Motor neuron (in vitro differentiated cells): ENCODE data around the gene GBA2. TPM values are rescaled to one million over a fixed set of nuclear protein-coding genes. Genes with fewer than 3 reads are reported as not detected.
A peak's percentile ranks its signal among the peaks of the same experiment; 100 is the strongest.

Experiments used
- ATAC-seq, 8 experiments: fragments of 200-7000 bp; cut with Tn5 transposase; replicated peaks in 6 of 8; 2 replicates each; pipeline ENCODE4 v1.8.0; 2021; ENCODE audit warnings: mild to moderate bottlenecking in 8 of 8, moderate library complexity in 8 of 8
- H3K27ac ChIP-seq, 2 donors: fragments of 250-450 bp; sonication (Bioruptor Pico); 2 replicates each; pipeline ENCODE4 v1.9.0; 2021; ENCODE audit warnings: antibody characterized with exemption in 2 of 2, mild to moderate bottlenecking in 2 of 2, moderate library complexity in 1 of 2
- H3K4me1 ChIP-seq, 2 donors: fragments of 250-450 bp; sonication (Bioruptor Pico); replicated peaks in 1 of 2; 2 replicates each; pipeline ENCODE4 v1.6.1; 2021; ENCODE audit warnings: antibody characterized with exemption in 2 of 2, mild to moderate bottlenecking in 2 of 2, moderate library complexity in 1 of 2
- H3K4me3 ChIP-seq, 5 donors: fragments of 250-450 bp; sonication (Bioruptor Pico); 2 replicates each; pipeline ENCODE4 v1.9.0; 2021; ENCODE audit warnings: antibody characterized with exemption in 5 of 5, mild to moderate bottlenecking in 5 of 5, moderate library complexity in 4 of 5
- WGBS, 10 experiments: fragments of 450-650 bp; shearing (Covaris generic); methylation state at CpG; one replicate each; pipeline ENCODE4 v1.0.0; 2022; 5-methylcytosine and 5-hydroxymethylcytosine counted together
- in situ Hi-C, 9 experiments: fragments of 400-800 bp; cut with MboI; loops; one replicate each; pipeline ENCODE4 v1.15.0; 2021; ENCODE audit warnings: low sequenced_read_pairs in 9 of 9, low pct_unique_long_range_greater_than_20kb in 2 of 9; ENCODE audit not compliant: unreplicated experiment in 9 of 9
- total RNA-seq, 8 experiments: library from RNA; unstranded; fragments of 300-600 nt; gene quantifications; 2 replicates each; pipeline versions ENCODE4 v1.2.3 to v1.2.4, GENCODE V29; 2022

The GBA2 gene
- total RNA-seq, 8 experiments from 2014 or later: 24.5 to 128 (median 53.7) TPM

- peak within 1 kb of the TSS; percentile 23 to 45 (median 37) for H3K4me3 ChIP-seq
- no peak within 1 kb of the TSS for H3K27ac ChIP-seq
- ATAC-seq: peak in 6 of 8 experiments; percentile 25 to 66 (median 35)
- in situ Hi-C loops: no loop called here
- H3K4me1 ChIP-seq: peaks cover 0 to 18% of the 10 kb centered on the region in 2 donors
- WGBS, 10 experiments: 0 to 26% (median 3%) methylated on average over 4 to 7 of the region's 61 CpGs; no CpG with 5 or more reads in 7 of the 10 experiments
These were observed 59.3 kb downstream of the GBA2 start, which contains the start of gene TPM2 for GRCh38 chr9:35689542-35690293. TSS of gene TPM2 (minus strand) at chr9:35689925. CDS start at chr9:35689817, 108 bp downstream.

DNA sequence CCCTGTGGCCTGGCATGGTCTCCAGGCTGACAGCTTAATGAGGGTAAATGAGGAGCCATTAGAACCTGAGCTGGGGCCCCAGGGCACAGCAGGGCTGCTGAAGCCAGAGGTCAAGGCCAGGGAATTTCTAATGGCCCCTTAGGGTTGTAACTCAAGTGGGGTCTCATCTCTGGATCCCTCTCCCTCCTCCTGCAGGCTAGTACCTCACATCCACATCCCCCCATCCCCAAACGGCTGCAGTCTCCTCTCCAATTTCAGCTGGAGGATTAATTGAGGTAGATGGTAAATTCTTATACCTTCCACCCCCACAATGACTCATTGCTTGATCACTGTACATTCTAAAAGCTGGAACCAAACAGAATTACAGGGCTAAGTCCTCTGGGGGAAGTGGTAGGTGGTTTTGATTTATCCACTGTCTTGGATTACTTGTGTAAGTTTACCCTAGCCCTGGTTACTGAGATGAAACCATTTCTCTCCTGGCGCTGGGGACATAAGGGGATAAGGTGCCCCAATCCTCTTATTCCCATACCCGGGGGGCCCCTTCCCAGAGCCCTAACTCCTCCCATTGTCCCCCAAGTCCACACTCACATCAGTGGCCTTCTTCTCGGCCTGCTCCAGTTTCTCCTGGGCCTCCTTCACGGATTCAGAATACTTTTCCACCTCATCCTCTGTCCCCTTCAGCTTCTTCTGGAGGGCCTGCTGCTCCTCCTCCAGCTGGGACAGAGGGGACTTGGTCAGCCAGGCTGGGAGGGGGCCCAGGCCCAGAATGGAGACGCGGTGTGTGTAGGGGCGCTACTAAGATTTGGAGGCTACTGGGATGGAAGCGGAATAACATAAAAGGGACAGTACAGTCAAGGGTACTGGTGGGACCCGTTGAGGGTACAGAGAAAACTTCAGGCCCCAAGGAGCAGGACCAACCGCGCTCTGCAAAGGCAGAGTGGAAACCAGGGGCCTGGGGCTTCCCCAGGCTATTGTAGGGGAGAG is 60.2 kb downstream of the GBA2 start:
- H3K4me1 ChIP-seq: peaks cover 0 to 18% of the 10 kb centered on the region in 2 donors
- 0 to 100% (median 13%) methylated on average over 1 to 6 of the region's 12 CpGs; no CpG with 5 or more reads in 3 of the 10 experiments for WGBS, 10 experiments
- H3K4me3 ChIP-seq: peak overlapping the region in 1 of 5 donors; percentile 45
- no peak overlapping the region for H3K27ac ChIP-seq
- ATAC-seq: peak in 3 of 8 experiments; percentile 3 to 11 (median 7)
- in situ Hi-C loops: no loop called here

DNA sequence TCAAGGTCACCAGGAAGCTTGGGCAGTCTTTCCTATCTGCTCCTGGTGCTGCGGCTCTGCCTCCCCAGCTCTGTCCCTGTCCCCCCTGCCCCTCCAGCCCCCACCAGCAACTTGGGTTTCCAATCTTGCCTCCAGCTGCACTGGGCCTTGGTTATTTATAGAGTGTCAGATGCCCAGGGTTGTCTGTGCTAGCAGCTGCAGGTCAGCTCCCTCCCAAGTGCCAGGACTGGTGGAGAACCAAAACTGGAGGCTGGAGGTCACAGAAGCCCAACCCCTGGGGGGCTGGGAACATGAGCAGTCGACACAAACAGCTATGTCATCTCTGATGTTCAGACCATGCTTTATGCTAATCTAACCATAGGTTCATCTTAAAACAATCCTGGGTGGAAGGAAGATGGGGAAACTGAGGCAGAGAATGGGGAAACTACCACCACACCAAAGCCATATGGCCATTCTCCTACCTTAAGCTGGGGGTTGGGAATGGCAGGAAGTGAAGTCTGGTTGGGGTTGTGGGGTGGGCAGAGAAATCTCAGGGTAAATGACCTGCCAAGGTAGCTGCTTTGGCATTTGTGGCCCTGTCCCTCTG is 61.0 kb downstream of the GBA2 start:
- Histone ChIP-seq H3K4me3 (no peak overlapping the region), H3K27ac (no peak overlapping the region), H3K4me1 (peaks cover 0 to 18% of the 10 kb centered on the region in 2 donors)
- 40 to 100% (median 60%) methylated on average over 1 of the region's 2 CpGs; no CpG with 5 or more reads in 7 of the 10 experiments for WGBS, 10 experiments
- in situ Hi-C loops: no loop called here
- no peak for ATAC-seq

- peaks cover 0 to 18% of the 10 kb centered on the region in 2 donors for H3K4me1 ChIP-seq
- in situ Hi-C loops: no loop called here
- ATAC-seq: no peak
- 40 to 100% (median 86%) methylated on average over 1 to 2 of the region's 2 CpGs; no CpG with 5 or more reads in 6 of the 10 experiments for WGBS, 10 experiments
- H3K27ac ChIP-seq: no peak overlapping the region
- no peak overlapping the region for H3K4me3 ChIP-seq
These were observed 61.7 kb downstream of the GBA2 start for GRCh38 chr9:35687306-35687705.

Other genes starting within 250 kb of the GBA2 start
- gene TESK1, start 144.0 kb downstream of the GBA2 start, total RNA-seq: 10 to 100 TPM; 15.9 to 30.6 (median 23.0) TPM
- gene CD72, start 130.8 kb downstream of the GBA2 start, total RNA-seq: 1 to 10 TPM in 5 of 8 experiments, under 1 TPM in 3; 0.50 to 3.8 (median 1.3) TPM
- under 1 TPM in 3 of 8 experiments, not detected in 5; 0.36 to 0.62 (median 0.46) TPM for gene SIT1, start 98.3 kb downstream of the GBA2 start, total RNA-seq
- over 10,000 TPM; 12,611 to 65,418 (median 21,607) TPM for gene RMRP, start 91.2 kb downstream of the GBA2 start, total RNA-seq
- gene CCDC107, start 90.9 kb downstream of the GBA2 start, total RNA-seq: 10 to 100 TPM in 5 of 8 experiments, 1 to 10 TPM in 3; 4.3 to 26.4 (median 18.8) TPM
- gene ARHGEF39, start 84.0 kb downstream of the GBA2 start, total RNA-seq: 1 to 10 TPM in 6 of 8 experiments, under 1 TPM in 2; 0.41 to 7.2 (median 3.0) TPM
- gene CA9, start 75.3 kb downstream of the GBA2 start, total RNA-seq: 1 to 10 TPM in 1 of 8 experiments, under 1 TPM in 2, not detected in 5; 0.60 to 1.8 (median 0.87) TPM
- 100 to 1,000 TPM in 2 of 8 experiments, 10 to 100 TPM in 3, 1 to 10 TPM in 3; 6.1 to 470 (median 68.3) TPM for gene TPM2, start 59.3 kb downstream of the GBA2 start, total RNA-seq
- 100 to 1,000 TPM in 1 of 8 experiments, 10 to 100 TPM in 6, 1 to 10 TPM in 1; 6.9 to 138 (median 44.6) TPM for gene TLN1, start 17.0 kb downstream of the GBA2 start, total RNA-seq
- gene CREB3, start 16.6 kb downstream of the GBA2 start, total RNA-seq: 10 to 100 TPM; 24.7 to 77.7 (median 56.2) TPM
- 10 to 100 TPM; 11.0 to 31.0 (median 14.4) TPM for gene RGP1, start 59 bp upstream of the GBA2 start, total RNA-seq
- not detected for gene MSMP, start 5.0 kb upstream of the GBA2 start, total RNA-seq
- 10 to 100 TPM in 5 of 8 experiments, 1 to 10 TPM in 3; 5.5 to 37.8 (median 14.6) TPM for gene NPR2, start 42.4 kb upstream of the GBA2 start, total RNA-seq
- gene SPAG8, start 63.0 kb upstream of the GBA2 start, total RNA-seq: 10 to 100 TPM in 1 of 8 experiments, 1 to 10 TPM in 6, under 1 TPM in 1; 0.31 to 21.9 (median 2.4) TPM
- 10 to 100 TPM; 30.5 to 62.8 (median 42.9) TPM for gene HINT2, start 65.8 kb upstream of the GBA2 start, total RNA-seq
- under 1 TPM; 0.07 to 0.76 (median 0.25) TPM for gene FAM221B, start 79.5 kb upstream of the GBA2 start, total RNA-seq
- 10 to 100 TPM in 5 of 8 experiments, 1 to 10 TPM in 3; 2.4 to 17.0 (median 13.2) TPM for gene TMEM8B, start 80.0 kb upstream of the GBA2 start, total RNA-seq
- under 1 TPM in 4 of 8 experiments, not detected in 4; 0.27 to 0.97 (median 0.40) TPM for gene OR13J1, start 121.2 kb upstream of the GBA2 start, total RNA-seq
- 1 to 10 TPM in 4 of 8 experiments, under 1 TPM in 3, not detected in 1; 0.27 to 1.8 (median 1.0) TPM for gene HRCT1, start 157.0 kb upstream of the GBA2 start, total RNA-seq
- under 1 TPM in 5 of 8 experiments, not detected in 3; 0.11 to 0.91 (median 0.25) TPM for gene SPAAR, start 160.3 kb upstream of the GBA2 start, total RNA-seq
- gene OR2S2, start 208.9 kb upstream of the GBA2 start, total RNA-seq: 1 to 10 TPM in 1 of 8 experiments, under 1 TPM in 4, not detected in 3; 0.31 to 3.5 (median 0.40) TPM